ENCODE data around the gene TTC7B. TPM values are rescaled to one million over a fixed set of nuclear protein-coding genes. Genes with fewer than 3 reads are reported as not detected.

Gene TTC7B
- total RNA-seq, 1 donor = 24.9 TPM

GRCh38 chr14:90660865-90661570 is 155.2 kb downstream of the TTC7B start:
- TF ChIP-seq CTCF (IDR thresholded peaks at IDR 0.05; ENCODE audit: insufficient read depth, low read length) = no peak
- no peak overlapping the region for H3K4me3 ChIP-seq (ENCODE audit: low read depth, low read length)
- DNase-seq (ENCODE audit: low read depth) = no peak

- H3K4me3 ChIP-seq (ENCODE audit: low read depth, low read length) = no peak overlapping the region
- no peak for DNase-seq (ENCODE audit: low read depth)
- TF ChIP-seq CTCF (IDR thresholded peaks at IDR 0.05; ENCODE audit: insufficient read depth, low read length) = no peak
Observed at GRCh38 chr14:90659156-90659555, 157.1 kb downstream of the TTC7B start.

GRCh38 chr14:90658541-90658967 is 157.7 kb downstream of the TTC7B start:
- TF ChIP-seq CTCF (IDR thresholded peaks at IDR 0.05; ENCODE audit: insufficient read depth, low read length) = no peak
- DNase-seq (ENCODE audit: low read depth) = peak; percentile 66
- H3K4me3 ChIP-seq (ENCODE audit: low read depth, low read length) = no peak overlapping the region

- TF ChIP-seq CTCF (IDR thresholded peaks at IDR 0.05; ENCODE audit: insufficient read depth, low read length) = no peak
Observed at GRCh38 chr14:90656973-90657372, 159.3 kb downstream of the TTC7B start.

GRCh38 chr14:90655829-90656228 is 160.4 kb downstream of the TTC7B start:
- DNase-seq (ENCODE audit: low read depth) = no peak
- TF ChIP-seq CTCF (IDR thresholded peaks at IDR 0.05; ENCODE audit: insufficient read depth, low read length) = no peak
- H3K4me3 ChIP-seq (ENCODE audit: low read depth, low read length) = no peak overlapping the region

More at GRCh38 chr14:90656973-90657372, 159.3 kb downstream of the TTC7B start:
- DNase-seq (ENCODE audit: low read depth) = no peak
- no peak overlapping the region for H3K4me3 ChIP-seq (ENCODE audit: low read depth, low read length)

GRCh38 chr14:90654831-90655276 is 161.4 kb downstream of the TTC7B start:
- peak; percentile 71 for DNase-seq (ENCODE audit: low read depth)
- no peak overlapping the region for H3K4me3 ChIP-seq (ENCODE audit: low read depth, low read length)
- no peak for TF ChIP-seq CTCF (IDR thresholded peaks at IDR 0.05; ENCODE audit: insufficient read depth, low read length)

- no peak for TF ChIP-seq CTCF (IDR thresholded peaks at IDR 0.05; ENCODE audit: insufficient read depth, low read length)
- no peak overlapping the region for H3K4me3 ChIP-seq (ENCODE audit: low read depth, low read length)
- DNase-seq (ENCODE audit: low read depth) = no peak
Observed at GRCh38 chr14:90652626-90653025, 163.6 kb downstream of the TTC7B start.
